HepG2 (cell line): ENCODE measurements around the gene PEF1. TPM values are rescaled to one million over a fixed set of nuclear protein-coding genes. Genes with fewer than 3 reads are reported as not detected.

Experiments used
- ATAC-seq: fragments of 200-7000 bp; cut with Tn5 transposase; 3 replicates; pipeline ENCODE4 v1.9.1; 2020; ENCODE audit warnings: mild to moderate bottlenecking, moderate library complexity
- BruUV-seq: library from RNA; stranded (reverse); fragments of 400-500 nt; replicated peaks from 2 replicates; lab custom pipeline; 2021; lab: Mats Ljungman, UMichigan
- CTCF ChIA-PET: fragments of 300-600 bp; formaldehyde crosslinking; extraction: SDS; loops from one replicate; lab custom pipeline; 2021; ENCODE audit warnings: low total read pairs, inconsistent platforms, low intra/inter-chr PET ratio; lab: Yijun Ruan, JAX
- POLR2A ChIA-PET: fragments of 350-600 bp; sonication (Branson Sonifier 250); formaldehyde crosslinking; loops from one replicate; lab custom pipeline; 2020; ENCODE audit warnings: antibody characterized with exemption, inconsistent platforms; lab: Yijun Ruan, JAX
- DNase-seq: peaks from one replicate; pipeline ENCODE4 v3.0.0-alpha.2; 2015; ENCODE audit warnings: low spot score
- FAIRE-seq: peaks from 3 replicates; lab custom pipeline; 2011; peaks lifted over from hg19 to GRCh38; lab: Jason Lieb, UNC
- H2AFZ ChIP-seq: one replicate; pipeline ENCODE4 v1.6.1; 2011; ENCODE audit warnings: low read length, inconsistent platforms
- H3K27ac ChIP-seq: fragments of 300-600 bp; 3 replicates; pipeline ENCODE4 v1.8.0; 2011; ENCODE audit warnings: mixed run types, mild to moderate bottlenecking, mixed read lengths, low read length, inconsistent platforms; ENCODE audit not compliant: insufficient read depth; ENCODE audit errors: extremely low read length
- H3K27me3 ChIP-seq, 2 experiments: fragments of 200-600 bp in 1 of 2; 2 replicates in 1 of 2; 3 replicates in 1 of 2; pipeline versions ENCODE4 v1.6.0 to v1.8.0; 2011; ENCODE audit warnings: low read length in 2 of 2, mild to moderate bottlenecking in 2 of 2, moderate library complexity in 2 of 2, inconsistent platforms in 1 of 2; ENCODE audit not compliant: insufficient read depth in 2 of 2, control insufficient read depth in 1 of 2
- H3K36me3 ChIP-seq, 2 experiments: fragments of 200-600 bp in 1 of 2; replicated peaks in 1 of 2; 2 replicates in 1 of 2; 3 replicates in 1 of 2; pipeline versions ENCODE4 v1.5.1 to v1.8.0; 2011; ENCODE audit warnings: low read length in 2 of 2, inconsistent platforms in 1 of 2; ENCODE audit not compliant: insufficient read depth in 2 of 2, control insufficient read depth in 1 of 2
- H3K4me1 ChIP-seq: 2 replicates; pipeline ENCODE4 v1.5.1; 2012; ENCODE audit warnings: low read length, inconsistent platforms; ENCODE audit not compliant: insufficient read depth
- H3K4me2 ChIP-seq: 2 replicates; pipeline ENCODE4 v1.6.0; 2011; ENCODE audit warnings: low read depth, low read length, inconsistent platforms
- H3K4me3 ChIP-seq, 3 experiments: fragments of 200-600 bp in 1 of 3; sonication (generic), shearing (Covaris generic) in 1 of 3; replicated peaks in 1 of 3; 2 replicates each; pipeline ENCODE4 v1.5.1; 2011 to 2016; ENCODE audit warnings: low read length in 3 of 3, inconsistent platforms in 2 of 3, low read depth in 2 of 3, mild to moderate bottlenecking in 2 of 3, control low read depth in 1 of 3, mixed read lengths in 1 of 3; ENCODE audit not compliant: insufficient read depth in 1 of 3
- H3K79me2 ChIP-seq: one replicate; pipeline ENCODE4 v1.6.1; 2011; ENCODE audit warnings: low read length, inconsistent platforms; ENCODE audit not compliant: insufficient read depth
- H3K9ac ChIP-seq: 2 replicates; pipeline ENCODE4 v1.6.0; 2011; ENCODE audit warnings: mild to moderate bottlenecking, low read depth, low read length, inconsistent platforms; ENCODE audit not compliant: insufficient read depth
- H3K9me3 ChIP-seq: 2 replicates; pipeline ENCODE4 v1.5.1; 2012; ENCODE audit warnings: mild to moderate bottlenecking, low read length
- H4K20me1 ChIP-seq: 2 replicates; pipeline ENCODE4 v1.6.0; 2011; ENCODE audit warnings: inconsistent platforms, mild to moderate bottlenecking, low read length, moderate library complexity; ENCODE audit not compliant: insufficient read depth
- CREM ChIP-seq, 2 experiments: sonication (generic) in 1 of 2; formaldehyde crosslinking in 1 of 2; IDR thresholded peaks; 2 replicates each; pipeline versions ENCODE4 v1.4.0 to v1.6.1; 2016 to 2020; ENCODE audit warnings: antibody characterized with exemption in 1 of 2, mild to moderate bottlenecking in 1 of 2, missing genetic modification reagents in 1 of 2
- FOXA1 ChIP-seq, 2 experiments: fragments of 450-650 bp in 1 of 2; sonication (generic) in 1 of 2; formaldehyde crosslinking in 1 of 2; IDR thresholded peaks; 2 replicates each; pipeline versions ENCODE4 v1.4.0 to v1.6.1; 2016 to 2020; ENCODE audit warnings: missing genetic modification reagents in 1 of 2
- FOXA3 ChIP-seq: IDR thresholded peaks from 2 replicates; pipeline ENCODE4 v1.6.1; 2016; ENCODE audit warnings: missing genetic modification reagents, missing compliant biosample characterization
- HMG20A ChIP-seq: IDR thresholded peaks from 2 replicates; pipeline ENCODE4 v1.6.1; 2016; ENCODE audit warnings: borderline replicate concordance
- HNF4A ChIP-seq: sonication (generic); formaldehyde crosslinking; IDR thresholded peaks from 2 replicates; pipeline ENCODE4 v1.4.0; 2020; ENCODE audit warnings: missing genetic modification reagents
- HNRNPLL ChIP-seq: fragments of 200-400 bp; formaldehyde crosslinking; IDR thresholded peaks from 2 replicates; pipeline ENCODE4 v1.6.1; 2017; ENCODE audit warnings: mild to moderate bottlenecking, low read depth, low read length; ENCODE audit not compliant: poor library complexity, severe bottlenecking
- HOXA3 ChIP-seq: sonication (generic); formaldehyde crosslinking; IDR thresholded peaks from 2 replicates; pipeline ENCODE4 v1.5.0; 2020; ENCODE audit warnings: missing genetic modification reagents
- PAWR ChIP-seq: sonication (generic); formaldehyde crosslinking; IDR thresholded peaks from 2 replicates; pipeline ENCODE4 v1.4.0; 2020; ENCODE audit warnings: missing genetic modification reagents, mild to moderate bottlenecking, borderline replicate concordance
- PLRG1 ChIP-seq: fragments of 450-650 bp; conservative IDR thresholded peaks from 2 replicates; pipeline ENCODE4 v1.6.1; 2016
- RXRA ChIP-seq: sonication (generic); formaldehyde crosslinking; IDR thresholded peaks from 2 replicates; pipeline ENCODE4 v1.5.1; 2020; ENCODE audit warnings: missing genetic modification reagents
- RXRB ChIP-seq: IDR thresholded peaks from 2 replicates; pipeline ENCODE4 v1.6.1; 2016; ENCODE audit warnings: borderline replicate concordance, missing genetic modification reagents, missing compliant biosample characterization
- ZNF251 ChIP-seq: sonication (generic); formaldehyde crosslinking; IDR thresholded peaks from 2 replicates; pipeline ENCODE4 v1.9.0; 2021; ENCODE audit warnings: mild to moderate bottlenecking, missing genetic modification reagents
- ZNF30 ChIP-seq: sonication (generic); formaldehyde crosslinking; IDR thresholded peaks from 2 replicates; pipeline ENCODE4 v1.5.0; 2020; ENCODE audit warnings: mild to moderate bottlenecking, missing genetic modification reagents
- ZNF558 ChIP-seq: sonication (generic); formaldehyde crosslinking; IDR thresholded peaks from 2 replicates; pipeline ENCODE4 v1.9.0; 2022; ENCODE audit warnings: mild to moderate bottlenecking, missing genetic modification reagents, borderline replicate concordance
- WGBS: methylation state at CpG from one replicate; pipeline ENCODE4 v1.1.6; 2017; ENCODE audit warnings: low lambda C conversion rate; 5-methylcytosine and 5-hydroxymethylcytosine counted together
- in situ Hi-C: cut with HindIII; loops from 2 replicates; pipeline ENCODE4 v1.10.0; 2017; ENCODE audit warnings: low pct_unique_long_range_greater_than_20kb; ENCODE audit not compliant: extremely low pct_ligation_motif_present
- intact Hi-C: fragments of 100-400 bp; cut with micrococcal nuclease; formaldehyde crosslinking; loops from one replicate; pipeline ENCODE4 v1.10.0; 2022; ENCODE audit not compliant: unreplicated experiment
- polyA plus RNA-seq, 8 experiments: library from polyadenylated mRNA; depleted of rRNA in 3 of 8; stranded (reverse) in 7 of 8; unstranded in 1 of 8; fragments of >200 nt; fragmentation: Illumina TruSeq in 4 of 8; extraction: Trizol in 4 of 8; gene quantifications; 2 replicates each; pipeline versions ENCODE4 v1.2.1 to v1.2.3, GENCODE V29; 2011 to 2016; ENCODE audit warnings: low read depth in 4 of 8, missing spikeins in 1 of 8, mixed read lengths in 1 of 8; ENCODE audit not compliant: insufficient read depth in 1 of 8
- total RNA-seq, 5 experiments: library from RNA; depleted of rRNA; stranded (reverse); fragments of >200 nt; fragmentation: Illumina TruSeq; extraction: Trizol; gene quantifications; 2 replicates each; pipeline ENCODE4 v1.2.3, GENCODE V29; 2016; ENCODE audit warnings: low read depth in 1 of 5
- TF ChIP-seq, protein P1 (sequence below): sonication (generic); formaldehyde crosslinking; IDR thresholded peaks from 2 replicates; pipeline ENCODE4; 2020; ENCODE audit warnings: missing genetic modification reagents, mild to moderate bottlenecking, borderline replicate concordance
- TF ChIP-seq, protein P2 (sequence below): sonication (generic); formaldehyde crosslinking; IDR thresholded peaks from 2 replicates; pipeline ENCODE4 v1.4.0; 2020; ENCODE audit warnings: missing genetic modification reagents

The PEF1 gene
- total and polyA plus RNA-seq, 2 of the 13 experiments (the other 11 are each of a cell fraction or from before 2014, with no cell fraction given), result 57.1 to 57.8 TPM

GRCh38 chr1:31662463-31662862 lies 17.8 kb upstream of the PEF1 start:
- 86% methylated on average over 10 of the region's 12 CpGs for WGBS
- H3K9ac ChIP-seq, result no peak overlapping the region
- H3K36me3 ChIP-seq, result no peaks in the 10 kb centered on the region
- H3K27me3 ChIP-seq, result no peaks in the 10 kb centered on the region
- intact Hi-C loops (no loop called here), in situ Hi-C loops (no loop called here)
- DNase-seq (no peak), FAIRE-seq (no peak), ATAC-seq (no peak)
- H3K9me3 ChIP-seq, result no peaks in the 10 kb centered on the region
- H3K27ac ChIP-seq, result no peak overlapping the region
- peaks cover 10% of the 10 kb centered on the region for H3K4me1 ChIP-seq
- POLR2A ChIA-PET, result interaction anchor here (1.4 kb wide), 1 partner anchor 41 kb away, joined by 3 read pairs; the partner anchor contains the start of gene COL16A1
- BruUV-seq, result no TSS peak
- H3K4me3 ChIP-seq, result no peak overlapping the region
- H3K79me2 ChIP-seq, result no peaks in the 10 kb centered on the region
- no peak overlapping the region for H2AFZ ChIP-seq
- TF ChIP-seq HNF4A (no peak), FOXA1 (IDR thresholded peaks at IDR 0.05) (no peak), FOXA1 (CRISPR knock-in tag; IDR thresholded peaks at IDR 0.05) (no peak), RXRB (CRISPR knock-in tag) (no peak), PLRG1 (no peak), HMG20A (CRISPR knock-in tag) (no peak), HNRNPLL (no peak), PAWR (no peak), ZNF251 (no peak), CREM (IDR thresholded peaks at IDR 0.05) (no peak), CREM (CRISPR knock-in tag; IDR thresholded peaks at IDR 0.05) (no peak), FOXA3 (CRISPR knock-in tag) (no peak), HOXA3 (CRISPR knock-in tag) (no peak), ZNF30 (CRISPR knock-in tag) (no peak), RXRA (no peak), ZNF558 (CRISPR knock-in tag) (no peak)
- TF ChIP-seq, protein P1, sequence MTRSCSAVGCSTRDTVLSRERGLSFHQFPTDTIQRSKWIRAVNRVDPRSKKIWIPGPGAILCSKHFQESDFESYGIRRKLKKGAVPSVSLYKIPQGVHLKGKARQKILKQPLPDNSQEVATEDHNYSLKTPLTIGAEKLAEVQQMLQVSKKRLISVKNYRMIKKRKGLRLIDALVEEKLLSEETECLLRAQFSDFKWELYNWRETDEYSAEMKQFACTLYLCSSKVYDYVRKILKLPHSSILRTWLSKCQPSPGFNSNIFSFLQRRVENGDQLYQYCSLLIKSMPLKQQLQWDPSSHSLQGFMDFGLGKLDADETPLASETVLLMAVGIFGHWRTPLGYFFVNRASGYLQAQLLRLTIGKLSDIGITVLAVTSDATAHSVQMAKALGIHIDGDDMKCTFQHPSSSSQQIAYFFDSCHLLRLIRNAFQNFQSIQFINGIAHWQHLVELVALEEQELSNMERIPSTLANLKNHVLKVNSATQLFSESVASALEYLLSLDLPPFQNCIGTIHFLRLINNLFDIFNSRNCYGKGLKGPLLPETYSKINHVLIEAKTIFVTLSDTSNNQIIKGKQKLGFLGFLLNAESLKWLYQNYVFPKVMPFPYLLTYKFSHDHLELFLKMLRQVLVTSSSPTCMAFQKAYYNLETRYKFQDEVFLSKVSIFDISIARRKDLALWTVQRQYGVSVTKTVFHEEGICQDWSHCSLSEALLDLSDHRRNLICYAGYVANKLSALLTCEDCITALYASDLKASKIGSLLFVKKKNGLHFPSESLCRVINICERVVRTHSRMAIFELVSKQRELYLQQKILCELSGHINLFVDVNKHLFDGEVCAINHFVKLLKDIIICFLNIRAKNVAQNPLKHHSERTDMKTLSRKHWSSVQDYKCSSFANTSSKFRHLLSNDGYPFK (CRISPR knock-in tag), result no peak
- TF ChIP-seq, protein P2, sequence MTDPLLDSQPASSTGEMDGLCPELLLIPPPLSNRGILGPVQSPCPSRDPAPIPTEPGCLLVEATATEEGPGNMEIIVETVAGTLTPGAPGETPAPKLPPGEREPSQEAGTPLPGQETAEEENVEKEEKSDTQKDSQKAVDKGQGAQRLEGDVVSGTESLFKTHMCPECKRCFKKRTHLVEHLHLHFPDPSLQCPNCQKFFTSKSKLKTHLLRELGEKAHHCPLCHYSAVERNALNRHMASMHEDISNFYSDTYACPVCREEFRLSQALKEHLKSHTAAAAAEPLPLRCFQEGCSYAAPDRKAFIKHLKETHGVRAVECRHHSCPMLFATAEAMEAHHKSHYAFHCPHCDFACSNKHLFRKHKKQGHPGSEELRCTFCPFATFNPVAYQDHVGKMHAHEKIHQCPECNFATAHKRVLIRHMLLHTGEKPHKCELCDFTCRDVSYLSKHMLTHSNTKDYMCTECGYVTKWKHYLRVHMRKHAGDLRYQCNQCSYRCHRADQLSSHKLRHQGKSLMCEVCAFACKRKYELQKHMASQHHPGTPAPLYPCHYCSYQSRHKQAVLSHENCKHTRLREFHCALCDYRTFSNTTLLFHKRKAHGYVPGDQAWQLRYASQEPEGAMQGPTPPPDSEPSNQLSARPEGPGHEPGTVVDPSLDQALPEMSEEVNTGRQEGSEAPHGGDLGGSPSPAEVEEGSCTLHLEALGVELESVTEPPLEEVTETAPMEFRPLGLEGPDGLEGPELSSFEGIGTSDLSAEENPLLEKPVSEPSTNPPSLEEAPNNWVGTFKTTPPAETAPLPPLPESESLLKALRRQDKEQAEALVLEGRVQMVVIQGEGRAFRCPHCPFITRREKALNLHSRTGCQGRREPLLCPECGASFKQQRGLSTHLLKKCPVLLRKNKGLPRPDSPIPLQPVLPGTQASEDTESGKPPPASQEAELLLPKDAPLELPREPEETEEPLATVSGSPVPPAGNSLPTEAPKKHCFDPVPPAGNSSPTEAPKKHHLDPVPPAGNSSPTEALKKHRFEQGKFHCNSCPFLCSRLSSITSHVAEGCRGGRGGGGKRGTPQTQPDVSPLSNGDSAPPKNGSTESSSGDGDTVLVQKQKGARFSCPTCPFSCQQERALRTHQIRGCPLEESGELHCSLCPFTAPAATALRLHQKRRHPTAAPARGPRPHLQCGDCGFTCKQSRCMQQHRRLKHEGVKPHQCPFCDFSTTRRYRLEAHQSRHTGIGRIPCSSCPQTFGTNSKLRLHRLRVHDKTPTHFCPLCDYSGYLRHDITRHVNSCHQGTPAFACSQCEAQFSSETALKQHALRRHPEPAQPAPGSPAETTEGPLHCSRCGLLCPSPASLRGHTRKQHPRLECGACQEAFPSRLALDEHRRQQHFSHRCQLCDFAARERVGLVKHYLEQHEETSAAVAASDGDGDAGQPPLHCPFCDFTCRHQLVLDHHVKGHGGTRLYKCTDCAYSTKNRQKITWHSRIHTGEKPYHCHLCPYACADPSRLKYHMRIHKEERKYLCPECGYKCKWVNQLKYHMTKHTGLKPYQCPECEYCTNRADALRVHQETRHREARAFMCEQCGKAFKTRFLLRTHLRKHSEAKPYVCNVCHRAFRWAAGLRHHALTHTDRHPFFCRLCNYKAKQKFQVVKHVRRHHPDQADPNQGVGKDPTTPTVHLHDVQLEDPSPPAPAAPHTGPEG (CRISPR knock-in tag), result no peak
- no peaks in the 10 kb centered on the region for H4K20me1 ChIP-seq
- no peak overlapping the region for H3K4me2 ChIP-seq
- CTCF ChIA-PET, result interaction anchor here (1.0 to 2.2 kb wide), 2 partner anchors 43 to 53 kb away, joined by 3 to 22 read pairs; no protein-coding TSS in a partner anchor
